ENCODE results near the gene RBPMS2. TPM values are rescaled to one million over a fixed set of nuclear protein-coding genes. Genes with fewer than 3 reads are reported as not detected.
A peak's percentile ranks its signal among the peaks of the same experiment; 100 is the strongest.

The RBPMS2 gene
- total RNA-seq, 1 donor from 2014 or later, result 4.8 TPM

GRCh38 chr15:64705006-64705405 lies 70.4 kb downstream of the RBPMS2 start:
- TF ChIP-seq, protein P1, sequence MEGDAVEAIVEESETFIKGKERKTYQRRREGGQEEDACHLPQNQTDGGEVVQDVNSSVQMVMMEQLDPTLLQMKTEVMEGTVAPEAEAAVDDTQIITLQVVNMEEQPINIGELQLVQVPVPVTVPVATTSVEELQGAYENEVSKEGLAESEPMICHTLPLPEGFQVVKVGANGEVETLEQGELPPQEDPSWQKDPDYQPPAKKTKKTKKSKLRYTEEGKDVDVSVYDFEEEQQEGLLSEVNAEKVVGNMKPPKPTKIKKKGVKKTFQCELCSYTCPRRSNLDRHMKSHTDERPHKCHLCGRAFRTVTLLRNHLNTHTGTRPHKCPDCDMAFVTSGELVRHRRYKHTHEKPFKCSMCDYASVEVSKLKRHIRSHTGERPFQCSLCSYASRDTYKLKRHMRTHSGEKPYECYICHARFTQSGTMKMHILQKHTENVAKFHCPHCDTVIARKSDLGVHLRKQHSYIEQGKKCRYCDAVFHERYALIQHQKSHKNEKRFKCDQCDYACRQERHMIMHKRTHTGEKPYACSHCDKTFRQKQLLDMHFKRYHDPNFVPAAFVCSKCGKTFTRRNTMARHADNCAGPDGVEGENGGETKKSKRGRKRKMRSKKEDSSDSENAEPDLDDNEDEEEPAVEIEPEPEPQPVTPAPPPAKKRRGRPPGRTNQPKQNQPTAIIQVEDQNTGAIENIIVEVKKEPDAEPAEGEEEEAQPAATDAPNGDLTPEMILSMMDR (IDR thresholded peaks at IDR 0.05), result no peak
- Mint-ChIP-seq H3K27me3 (ENCODE audit: unreplicated experiment) (no peaks in the 10 kb centered on the region), H3K4me1 (ENCODE audit: unreplicated experiment) (peaks cover 30% of the 10 kb centered on the region), H3K27ac (ENCODE audit: unreplicated experiment) (no peak overlapping the region), H3K4me3 (ENCODE audit: unreplicated experiment) (no peak overlapping the region), H3K36me3 (ENCODE audit: unreplicated experiment) (no peaks in the 10 kb centered on the region), H3K9me3 (ENCODE audit: unreplicated experiment) (no peaks in the 10 kb centered on the region)
- DNase-seq (ENCODE audit: extremely low spot score, unreplicated experiment), result no peak

GRCh38 chr15:64703632-64703959 lies 71.8 kb downstream of the RBPMS2 start:
- H3K4me3 Mint-ChIP-seq (ENCODE audit: unreplicated experiment), result peak overlapping the region; percentile 87
- peaks cover 44% of the 10 kb centered on the region for H3K4me1 Mint-ChIP-seq (ENCODE audit: unreplicated experiment)
- no peaks in the 10 kb centered on the region for H3K9me3 Mint-ChIP-seq (ENCODE audit: unreplicated experiment)
- H3K36me3 Mint-ChIP-seq (ENCODE audit: unreplicated experiment), result no peaks in the 10 kb centered on the region
- H3K27me3 Mint-ChIP-seq (ENCODE audit: unreplicated experiment), result no peaks in the 10 kb centered on the region
- H3K27ac Mint-ChIP-seq (ENCODE audit: unreplicated experiment), result peak overlapping the region; percentile 85
- DNase-seq (ENCODE audit: extremely low spot score, unreplicated experiment), result no peak
- TF ChIP-seq, protein P1 (IDR thresholded peaks at IDR 0.05), result no peak

GRCh38 chr15:64702816-64703631 lies 72.4 kb downstream of the RBPMS2 start:
- H3K4me1 Mint-ChIP-seq (ENCODE audit: unreplicated experiment), result peaks cover 50% of the 10 kb centered on the region
- no peaks in the 10 kb centered on the region for H3K36me3 Mint-ChIP-seq (ENCODE audit: unreplicated experiment)
- no peaks in the 10 kb centered on the region for H3K27me3 Mint-ChIP-seq (ENCODE audit: unreplicated experiment)
- peak overlapping the region; percentile 87 for H3K4me3 Mint-ChIP-seq (ENCODE audit: unreplicated experiment)
- DNase-seq (ENCODE audit: extremely low spot score, unreplicated experiment), result peak; percentile 99
- H3K9me3 Mint-ChIP-seq (ENCODE audit: unreplicated experiment), result no peaks in the 10 kb centered on the region
- TF ChIP-seq, protein P1 (IDR thresholded peaks at IDR 0.05), result no peak
- H3K27ac Mint-ChIP-seq (ENCODE audit: unreplicated experiment), result peak overlapping the region; percentile 85

DNA sequence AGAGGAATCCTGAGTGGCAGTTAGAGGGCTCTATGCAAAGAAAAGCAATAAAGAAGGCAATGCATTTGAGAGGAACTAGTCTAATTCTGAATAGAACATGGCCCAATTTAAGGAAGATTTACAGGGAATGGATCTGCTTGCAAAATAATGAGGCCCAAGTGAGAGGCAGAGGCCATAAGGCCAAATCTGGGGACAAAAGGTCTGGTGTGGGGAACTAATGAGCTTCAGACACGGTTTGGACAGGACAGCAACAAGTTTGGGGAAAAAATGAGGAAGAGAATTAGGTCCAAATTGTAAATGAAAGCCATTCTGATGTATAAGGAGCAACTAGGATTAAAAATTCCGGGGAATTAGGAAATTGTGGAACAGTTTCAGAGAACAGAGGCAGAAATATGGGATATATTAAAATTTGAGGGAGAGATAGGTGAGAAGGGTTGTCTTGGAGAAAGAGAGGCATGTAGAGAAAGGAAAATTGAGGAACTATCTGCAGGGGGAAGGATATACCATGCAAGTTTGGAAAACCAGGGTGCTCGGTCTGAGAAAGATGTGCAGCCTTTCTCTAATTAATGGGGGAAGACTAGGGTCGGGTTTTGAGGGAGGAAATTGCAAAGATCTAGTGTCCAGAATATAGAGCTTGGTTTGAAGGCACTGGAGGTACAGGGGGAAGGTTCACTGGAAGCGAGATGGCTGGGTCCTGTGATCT lies 73.8 kb downstream of the RBPMS2 start:
- Mint-ChIP-seq H3K4me3 (ENCODE audit: unreplicated experiment) (peak overlapping the region; percentile 87), H3K4me1 (ENCODE audit: unreplicated experiment) (peaks cover 62% of the 10 kb centered on the region), H3K27me3 (ENCODE audit: unreplicated experiment) (no peaks in the 10 kb centered on the region), H3K27ac (ENCODE audit: unreplicated experiment) (peak overlapping the region; percentile 85), H3K36me3 (ENCODE audit: unreplicated experiment) (peaks cover 1% of the 10 kb centered on the region), H3K9me3 (ENCODE audit: unreplicated experiment) (no peaks in the 10 kb centered on the region)
- no peak for DNase-seq (ENCODE audit: extremely low spot score, unreplicated experiment)
- TF ChIP-seq, protein P1 (IDR thresholded peaks at IDR 0.05), result no peak

GRCh38 chr15:64701051-64701450 lies 74.3 kb downstream of the RBPMS2 start:
- Mint-ChIP-seq H3K4me3 (ENCODE audit: unreplicated experiment) (peak overlapping the region; percentile 87), H3K4me1 (ENCODE audit: unreplicated experiment) (peaks cover 64% of the 10 kb centered on the region), H3K36me3 (ENCODE audit: unreplicated experiment) (peaks cover 1% of the 10 kb centered on the region), H3K27me3 (ENCODE audit: unreplicated experiment) (no peaks in the 10 kb centered on the region), H3K9me3 (ENCODE audit: unreplicated experiment) (no peaks in the 10 kb centered on the region), H3K27ac (ENCODE audit: unreplicated experiment) (peak overlapping the region; percentile 85)
- TF ChIP-seq, protein P1 (IDR thresholded peaks at IDR 0.05), result no peak
- DNase-seq (ENCODE audit: extremely low spot score, unreplicated experiment), result no peak

Data from osteocyte (in vitro differentiated cells).